Pancreas (tissue), 10 donors: ENCODE data around the gene NAGLU. TPM values are rescaled to one million over a fixed set of nuclear protein-coding genes. Genes with fewer than 3 reads are reported as not detected.

Source experiments
- ATAC-seq, 4 donors: fragments of 200-7000 bp; cut with Tn5 transposase; one replicate each; pipeline versions ENCODE4 v1.8.0 to v1.9.1; 2020; ENCODE audit warnings: mild to moderate bottlenecking in 4 of 4, moderate library complexity in 4 of 4
- DNase-seq, 6 donors: peaks; one replicate each; pipeline ENCODE4 v3.0.0-alpha.2; 2020
- FAIRE-seq: peaks from 2 replicates; lab custom pipeline; 2012; peaks lifted over from hg19 to GRCh38; lab: Jason Lieb, UNC
- H3K27ac ChIP-seq, 4 donors: fragments of 200-600 bp; sonication (generic); 1 replicate in 3 of 4; 2 replicates in 1 of 4; pipeline versions ENCODE4 v1.5.0 to v1.8.0; 2020
- H3K27me3 ChIP-seq, 4 donors: fragments of 200-600 bp; one replicate each; pipeline ENCODE4 v1.8.0; 2021
- H3K36me3 ChIP-seq, 3 donors: fragments of 200-600 bp; sonication (generic) in 1 of 3; one replicate each; pipeline versions ENCODE4 v1.5.0 to v1.8.0; 2020 to 2021
- H3K4me1 ChIP-seq, 3 donors: fragments of 200-600 bp; one replicate each; pipeline ENCODE4 v1.8.0; 2021
- H3K4me3 ChIP-seq, 4 donors: fragments of 200-600 bp; sonication (generic) in 2 of 4; one replicate each; pipeline versions ENCODE4 v1.5.0 to v1.8.0; 2020 to 2021
- H3K9me3 ChIP-seq, 4 donors: fragments of 200-600 bp; one replicate each; pipeline ENCODE4 v1.8.0; 2021
- WGBS, 2 donors: extraction: QIAGEN DNeasy Blood & Tissue Kit; methylation state at CpG; one replicate each; pipeline ENCODE4 v1.1.7; 2013; 5-methylcytosine and 5-hydroxymethylcytosine counted together
- intact Hi-C, 3 donors: fragments of 100-400 bp; cut with DNase I; formaldehyde crosslinking; loops; one replicate each; pipeline versions ENCODE4 v1.11.1 to v1.14.2; 2022
- polyA plus RNA-seq, 2 donors: library from polyadenylated mRNA; stranded (reverse); fragments of 200-250 nt; gene quantifications; one replicate each; pipeline ENCODE4 v1.2.3, GENCODE V29; 2013
- total RNA-seq, 6 donors: library from RNA; stranded (reverse); fragmentation: NEBNext Ultra II Directional in 4 of 6; extraction: Animal tissue kit (Norgen Biotek cat#: 25700) in 4 of 6; gene quantifications; one replicate each; pipeline versions ENCODE4 v1.2.1 to v1.2.4, GENCODE V29; 2021 to 2023
- TF ChIP-seq, protein P1 (sequence below), 4 donors: fragments of 200-600 bp; sonication (generic) in 3 of 4; IDR thresholded peaks; one replicate each; pipeline versions ENCODE4 v1.5.0 to v1.8.0; 2021; ENCODE audit warnings: antibody characterized with exemption in 4 of 4
- donor health status: healthy with polysubstance abuse.
- donor health status: DM: no; HTN: no; CAD: no; lungs with moderate emphysema.
- donor health status: DM: no; HTN: no; CAD: no.
- donor health status: control.
- donor health status: control.
- donor health status: Bipolar disorder and iron deficiency.
- donor health status: DM: yes; HTN: yes; CAD: no.
- donor health status: DM: no; HTN: no; CAD: no.
- donor health status: DM: no; HTN: no; CAD: no.
- donor health status: DM: yes; HTN: yes; CAD: no.

NAGLU gene
- total and polyA plus RNA-seq, 8 donors: 17.6 to 52.6 (median 28.9) TPM

DNA sequence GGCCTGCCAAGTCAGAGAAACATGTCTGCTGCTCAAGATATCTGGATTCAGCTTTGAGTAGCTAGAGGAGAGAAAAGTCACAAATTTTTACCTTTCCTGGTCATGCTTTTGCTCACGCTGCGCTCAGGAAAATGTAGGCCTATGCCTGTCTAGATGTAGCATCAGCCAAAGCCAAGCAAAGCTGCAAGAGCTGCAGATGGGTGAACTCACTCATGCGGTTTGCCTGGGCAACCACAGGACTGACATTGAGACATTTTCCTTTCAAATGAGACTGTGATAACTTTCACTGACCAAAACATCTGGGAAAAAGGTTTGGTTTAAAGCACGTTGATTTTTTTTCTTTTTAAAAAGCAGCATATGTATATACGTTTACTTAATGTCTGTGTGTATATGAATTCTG is 34.0 kb upstream of the NAGLU start:
- intact Hi-C loops: no loop called here
- H3K4me3 ChIP-seq: no peak overlapping the region
- ATAC-seq (no peak), FAIRE-seq (no peak), DNase-seq (no peak)
- no peak overlapping the region for H3K27ac ChIP-seq
- TF ChIP-seq, protein P1, sequence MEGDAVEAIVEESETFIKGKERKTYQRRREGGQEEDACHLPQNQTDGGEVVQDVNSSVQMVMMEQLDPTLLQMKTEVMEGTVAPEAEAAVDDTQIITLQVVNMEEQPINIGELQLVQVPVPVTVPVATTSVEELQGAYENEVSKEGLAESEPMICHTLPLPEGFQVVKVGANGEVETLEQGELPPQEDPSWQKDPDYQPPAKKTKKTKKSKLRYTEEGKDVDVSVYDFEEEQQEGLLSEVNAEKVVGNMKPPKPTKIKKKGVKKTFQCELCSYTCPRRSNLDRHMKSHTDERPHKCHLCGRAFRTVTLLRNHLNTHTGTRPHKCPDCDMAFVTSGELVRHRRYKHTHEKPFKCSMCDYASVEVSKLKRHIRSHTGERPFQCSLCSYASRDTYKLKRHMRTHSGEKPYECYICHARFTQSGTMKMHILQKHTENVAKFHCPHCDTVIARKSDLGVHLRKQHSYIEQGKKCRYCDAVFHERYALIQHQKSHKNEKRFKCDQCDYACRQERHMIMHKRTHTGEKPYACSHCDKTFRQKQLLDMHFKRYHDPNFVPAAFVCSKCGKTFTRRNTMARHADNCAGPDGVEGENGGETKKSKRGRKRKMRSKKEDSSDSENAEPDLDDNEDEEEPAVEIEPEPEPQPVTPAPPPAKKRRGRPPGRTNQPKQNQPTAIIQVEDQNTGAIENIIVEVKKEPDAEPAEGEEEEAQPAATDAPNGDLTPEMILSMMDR (IDR thresholded peaks at IDR 0.05): no peak
- H3K9me3 ChIP-seq: no peaks in the 10 kb centered on the region
- H3K36me3 ChIP-seq: peaks cover 0 to 27% (median 4%) of the 10 kb centered on the region in 3 donors
- no peaks in the 10 kb centered on the region for H3K27me3 ChIP-seq
- H3K4me1 ChIP-seq: no peaks in the 10 kb centered on the region
- WGBS, 2 donors: 87 to 91% methylated on average over 5 of the region's 5 CpGs

DNA sequence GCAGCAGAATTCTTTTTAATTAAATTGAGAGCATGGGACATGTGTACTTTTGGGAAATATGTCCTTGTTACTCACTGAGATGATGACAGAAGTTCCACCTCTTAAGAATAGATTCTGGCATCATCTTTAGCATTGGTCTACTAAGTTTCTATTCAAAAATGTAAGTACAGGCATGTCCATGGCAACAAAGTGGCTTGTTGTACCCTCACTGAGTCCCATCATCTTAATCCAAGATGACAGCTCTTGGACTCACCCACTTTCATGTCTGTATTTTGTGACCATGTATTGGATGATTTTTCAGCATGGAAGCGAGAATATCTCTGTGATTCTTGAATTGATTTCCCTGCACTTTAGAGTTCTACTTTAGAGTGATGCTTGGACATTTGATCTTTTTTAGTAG is 33.1 kb upstream of the NAGLU start:
- H3K9me3 ChIP-seq: no peaks in the 10 kb centered on the region
- H3K4me3 ChIP-seq: no peak overlapping the region
- no peaks in the 10 kb centered on the region for H3K4me1 ChIP-seq
- DNase-seq (no peak), FAIRE-seq (no peak), ATAC-seq (no peak)
- no peaks in the 10 kb centered on the region for H3K27me3 ChIP-seq
- no peak overlapping the region for H3K27ac ChIP-seq
- TF ChIP-seq, protein P1 (IDR thresholded peaks at IDR 0.05): no peak
- intact Hi-C loops: no loop called here
- WGBS, 2 donors: 91 to 100% methylated on average over 1 of the region's 1 CpG
- peaks cover 0 to 27% (median 4%) of the 10 kb centered on the region in 3 donors for H3K36me3 ChIP-seq

DNA sequence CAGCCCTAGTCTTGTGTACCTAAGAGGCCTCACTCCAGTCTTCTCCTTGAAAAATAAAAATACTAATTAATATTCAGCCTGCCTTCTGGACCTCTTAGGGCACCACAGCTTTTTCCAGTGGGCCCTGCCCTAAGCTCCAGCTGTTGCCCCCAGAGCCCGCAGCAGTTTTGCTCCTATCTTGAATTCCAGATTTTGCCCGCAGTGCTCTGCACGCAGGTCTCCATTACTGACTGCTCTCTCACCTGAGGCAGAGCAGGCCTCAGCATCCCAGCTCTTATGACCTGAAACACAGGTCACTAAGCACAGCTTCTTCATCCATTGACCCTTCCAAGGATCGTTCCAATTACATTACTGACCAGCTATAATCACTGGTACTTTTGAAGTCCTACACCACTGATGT is 28.4 kb upstream of the NAGLU start:
- ATAC-seq: no peak
- no peak for FAIRE-seq
- intact Hi-C loops: no loop called here
- Histone ChIP-seq H3K9me3 (no peaks in the 10 kb centered on the region), H3K4me1 (no peaks in the 10 kb centered on the region), H3K27me3 (no peaks in the 10 kb centered on the region), H3K27ac (no peak overlapping the region), H3K4me3 (no peak overlapping the region), H3K36me3 (peaks cover 0 to 22% (median 4%) of the 10 kb centered on the region in 3 donors)
- WGBS, 2 donors: 91 to 95% methylated on average over 4 of the region's 4 CpGs
- TF ChIP-seq, protein P1 (IDR thresholded peaks at IDR 0.05): no peak
- DNase-seq: no peak

DNA sequence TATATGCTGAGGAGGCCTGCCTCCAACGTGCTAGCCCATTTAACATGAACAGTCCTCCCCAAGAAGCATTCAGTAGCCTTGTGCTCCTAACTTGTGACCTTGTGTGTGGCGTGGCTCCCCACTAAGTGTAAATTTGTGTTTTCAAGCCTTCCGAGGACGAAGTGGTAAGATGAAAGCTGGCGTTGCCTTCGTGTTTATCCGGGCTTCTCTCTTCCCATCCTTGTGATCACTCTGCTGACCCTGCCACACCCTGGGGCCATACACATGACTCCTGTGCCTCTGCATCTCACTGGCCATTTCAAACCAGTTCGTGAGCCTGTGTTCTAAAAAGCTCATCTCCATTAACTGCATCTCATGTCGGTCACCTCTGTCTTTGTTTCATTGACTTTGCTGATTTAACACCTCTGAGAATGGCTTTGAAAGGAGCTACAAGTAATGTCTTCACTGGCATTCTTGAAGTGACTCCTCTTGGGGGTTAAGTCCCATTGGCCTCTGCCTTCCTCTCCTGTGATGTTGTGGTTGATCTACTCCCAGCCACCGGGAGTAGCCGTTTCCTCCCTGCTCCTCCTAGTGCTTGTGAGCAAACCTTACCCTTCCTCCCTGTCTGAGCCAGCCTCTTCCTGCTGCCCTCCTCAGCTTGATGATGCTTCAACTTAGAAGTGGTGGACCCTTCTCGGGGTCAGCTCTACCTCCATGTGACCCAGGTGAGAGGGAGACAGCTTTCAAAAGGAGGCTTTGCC is 27.4 kb upstream of the NAGLU start:
- peaks cover 0 to 14% (median 4%) of the 10 kb centered on the region in 3 donors for H3K36me3 ChIP-seq
- no peaks in the 10 kb centered on the region for H3K9me3 ChIP-seq
- intact Hi-C loops: no loop called here
- no peak overlapping the region for H3K27ac ChIP-seq
- TF ChIP-seq, protein P1 (IDR thresholded peaks at IDR 0.05): no peak
- 79 to 82% methylated on average over 12 of the region's 12 CpGs for WGBS, 2 donors
- ATAC-seq (no peak), FAIRE-seq (no peak), DNase-seq (no peak)
- no peaks in the 10 kb centered on the region for H3K27me3 ChIP-seq
- H3K4me3 ChIP-seq: no peak overlapping the region
- H3K4me1 ChIP-seq: no peaks in the 10 kb centered on the region

DNA sequence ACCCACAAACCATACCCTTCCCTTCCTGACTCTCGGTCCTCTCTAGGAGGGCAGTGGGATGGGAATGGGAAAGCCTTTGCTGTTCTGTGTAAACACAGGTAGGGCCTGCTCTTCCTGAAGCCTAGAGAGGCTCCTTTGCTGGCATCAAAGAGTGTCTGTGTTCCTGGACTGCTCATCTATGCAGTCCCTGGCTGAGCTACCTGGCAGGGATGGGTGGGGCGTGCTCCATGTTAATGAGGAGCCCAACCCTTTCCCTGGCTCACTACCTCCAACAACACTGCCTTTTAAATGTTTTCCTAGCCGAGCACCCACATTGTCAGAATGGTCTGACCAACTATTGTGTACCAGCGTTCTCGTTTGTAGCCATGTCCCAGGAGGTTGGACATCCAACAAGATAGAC is 26.6 kb upstream of the NAGLU start:
- no peak for DNase-seq
- Histone ChIP-seq H3K36me3 (peaks cover 0 to 18% (median 4%) of the 10 kb centered on the region in 3 donors), H3K27ac (no peak overlapping the region), H3K4me1 (no peaks in the 10 kb centered on the region), H3K27me3 (no peaks in the 10 kb centered on the region), H3K4me3 (no peak overlapping the region), H3K9me3 (no peaks in the 10 kb centered on the region)
- no peak for FAIRE-seq
- 89 to 96% methylated on average over 5 of the region's 5 CpGs for WGBS, 2 donors
- TF ChIP-seq, protein P1 (IDR thresholded peaks at IDR 0.05): no peak
- intact Hi-C loops: no loop called here
- ATAC-seq: no peak
